HUES48 (cell line): Measurements from ENCODE around the gene WDFY2.
"Not testable (repeated sequence)": the region's sequence is repeated elsewhere in the genome, so short reads cannot be mapped to it uniquely, and the experiment has no call there.

Source experiments
- H3K27ac ChIP-seq: one replicate; pipeline ENCODE4 v1.7.0; 2013; ENCODE audit warnings: low read depth, low read length, inconsistent platforms
- H3K27me3 ChIP-seq: 2 replicates; pipeline ENCODE4 v1.6.1; 2013; ENCODE audit warnings: mild to moderate bottlenecking, low read length; ENCODE audit not compliant: control insufficient read depth, insufficient read depth
- H3K36me3 ChIP-seq: 2 replicates; pipeline ENCODE4 v1.6.1; 2013; ENCODE audit warnings: low read length; ENCODE audit not compliant: control insufficient read depth, insufficient read depth
- H3K4me1 ChIP-seq: 2 replicates; pipeline ENCODE4 v1.6.1; 2013; ENCODE audit warnings: mild to moderate bottlenecking, low read length; ENCODE audit not compliant: control insufficient read depth, insufficient read depth
- H3K4me3 ChIP-seq: 2 replicates; pipeline ENCODE4 v1.5.1; 2013; ENCODE audit warnings: mild to moderate bottlenecking, low read depth, low read length
- H3K9ac ChIP-seq: 2 replicates; pipeline ENCODE4 v1.6.1; 2013; ENCODE audit warnings: mild to moderate bottlenecking, low read depth, low read length, moderate library complexity
- H3K9me3 ChIP-seq: 2 replicates; pipeline ENCODE4 v1.6.1; 2013; ENCODE audit warnings: low read length; ENCODE audit not compliant: control insufficient read depth, insufficient read depth

The WDFY2 gene

GRCh38 chr13:51590231-51590970, 6.1 kb downstream of the WDFY2 start:
- Histone ChIP-seq H3K4me1 (peaks cover 73% of the 10 kb centered on the region), H3K9me3 (no peaks in the 10 kb centered on the region), H3K9ac (no peak overlapping the region), H3K36me3 (no peaks in the 10 kb centered on the region), H3K27ac (peak overlapping the region; percentile 79), H3K27me3 (no peaks in the 10 kb centered on the region), H3K4me3 (no peak overlapping the region)

- Histone ChIP-seq H3K4me1 (peaks cover 73% of the 10 kb centered on the region), H3K9me3 (no peaks in the 10 kb centered on the region), H3K27me3 (no peaks in the 10 kb centered on the region), H3K9ac (no peak overlapping the region), H3K27ac (peak overlapping the region; percentile 1), H3K36me3 (no peaks in the 10 kb centered on the region), H3K4me3 (peak overlapping the region; percentile 36; the same call in 1 of the 2 replicates)
Measured at GRCh38 chr13:51590971-51591627, 6.8 kb downstream of the WDFY2 start.

GRCh38 chr13:51591938-51592337, 7.7 kb downstream of the WDFY2 start:
- not testable (repeated sequence) for H3K27me3 ChIP-seq, H3K9ac ChIP-seq, H3K4me3 ChIP-seq, H3K36me3 ChIP-seq, H3K27ac ChIP-seq, H3K9me3 ChIP-seq
- H3K4me1 ChIP-seq: peaks cover 74% of the 10 kb centered on the region

GRCh38 chr13:51594432-51594831, 10.2 kb downstream of the WDFY2 start:
- Histone ChIP-seq H3K4me3 (no peak overlapping the region), H3K36me3 (no peaks in the 10 kb centered on the region), H3K4me1 (peaks cover 57% of the 10 kb centered on the region), H3K27me3 (no peaks in the 10 kb centered on the region), H3K9ac (no peak overlapping the region), H3K27ac (no peak overlapping the region), H3K9me3 (no peaks in the 10 kb centered on the region)

GRCh38 chr13:51595416-51595815, 11.2 kb downstream of the WDFY2 start:
- no peak overlapping the region for H3K9ac ChIP-seq
- peaks cover 47% of the 10 kb centered on the region for H3K4me1 ChIP-seq
- no peaks in the 10 kb centered on the region for H3K27me3 ChIP-seq
- no peaks in the 10 kb centered on the region for H3K9me3 ChIP-seq
- H3K27ac ChIP-seq: no peak overlapping the region
- H3K36me3 ChIP-seq: no peaks in the 10 kb centered on the region
- no peak overlapping the region for H3K4me3 ChIP-seq

- Histone ChIP-seq H3K4me3 (no peak overlapping the region), H3K27ac (no peak overlapping the region), H3K36me3 (no peaks in the 10 kb centered on the region), H3K9me3 (no peaks in the 10 kb centered on the region), H3K4me1 (peaks cover 36% of the 10 kb centered on the region), H3K27me3 (no peaks in the 10 kb centered on the region), H3K9ac (no peak overlapping the region)
Measured at GRCh38 chr13:51596541-51596940, 12.3 kb downstream of the WDFY2 start.

- Histone ChIP-seq H3K27me3 (no peaks in the 10 kb centered on the region), H3K4me3 (no peak overlapping the region), H3K27ac (no peak overlapping the region), H3K9ac (no peak overlapping the region), H3K9me3 (no peaks in the 10 kb centered on the region), H3K4me1 (peaks cover 26% of the 10 kb centered on the region), H3K36me3 (0 out of 2 replicates have a peak, but pooled peaks cover 6% of the 10 kb centered on the region)
Measured at GRCh38 chr13:51599444-51600176, 15.3 kb downstream of the WDFY2 start.

GRCh38 chr13:51600703-51601102, 16.4 kb downstream of the WDFY2 start:
- H3K9ac ChIP-seq: no peak overlapping the region
- H3K36me3 ChIP-seq: 0 out of 2 replicates have a peak, but pooled peaks cover 6% of the 10 kb centered on the region
- H3K9me3 ChIP-seq: no peaks in the 10 kb centered on the region
- H3K27ac ChIP-seq: no peak overlapping the region
- no peaks in the 10 kb centered on the region for H3K27me3 ChIP-seq
- peaks cover 20% of the 10 kb centered on the region for H3K4me1 ChIP-seq
- no peak overlapping the region for H3K4me3 ChIP-seq

- H3K4me3 ChIP-seq: no peak overlapping the region
- no peak overlapping the region for H3K27ac ChIP-seq
- H3K36me3 ChIP-seq: 0 out of 2 replicates have a peak, but pooled peaks cover 6% of the 10 kb centered on the region
- no peaks in the 10 kb centered on the region for H3K27me3 ChIP-seq
- peaks cover 9% of the 10 kb centered on the region; the same call in 1 of the 2 replicates for H3K4me1 ChIP-seq
- no peak overlapping the region for H3K9ac ChIP-seq
- H3K9me3 ChIP-seq: no peaks in the 10 kb centered on the region
Measured at GRCh38 chr13:51601601-51602565, 17.6 kb downstream of the WDFY2 start.

- Histone ChIP-seq H3K9me3 (no peaks in the 10 kb centered on the region), H3K9ac (no peak overlapping the region), H3K27me3 (no peaks in the 10 kb centered on the region), H3K27ac (no peak overlapping the region), H3K36me3 (0 out of 2 replicates have a peak, but pooled peaks cover 6% of the 10 kb centered on the region), H3K4me1 (peaks cover under 1% of the 10 kb centered on the region; the same call in 1 of the 2 replicates), H3K4me3 (no peak overlapping the region)
Measured at GRCh38 chr13:51603716-51604115, 19.5 kb downstream of the WDFY2 start.
